Epithelial cell of proximal tubule (primary cell): ENCODE data around the gene CNOT1. TPM values are rescaled to one million over a fixed set of nuclear protein-coding genes. Genes with fewer than 3 reads are reported as not detected.

Source experiments
- DNase-seq: peaks from one replicate; pipeline ENCODE4 v3.0.0-alpha.2; 2011; ENCODE audit warnings: low read depth
- H3K4me3 ChIP-seq: 2 replicates; pipeline ENCODE4 v1.5.1; 2011; ENCODE audit warnings: low read depth, mild to moderate bottlenecking, low read length
- total RNA-seq: library from RNA; depleted of rRNA; stranded (reverse); fragments of >200 nt; gene quantifications from 2 replicates; pipeline ENCODE4 v1.2.3, GENCODE V29; 2015
- TF ChIP-seq, protein P1 (sequence below): conservative IDR thresholded peaks from 2 replicates; pipeline ENCODE4 v1.5.1; 2012; ENCODE audit warnings: low read depth, mild to moderate bottlenecking, low read length

The CNOT1 gene
- total RNA-seq, 1 donor from 2014 or later, result 70.6 TPM

DNA sequence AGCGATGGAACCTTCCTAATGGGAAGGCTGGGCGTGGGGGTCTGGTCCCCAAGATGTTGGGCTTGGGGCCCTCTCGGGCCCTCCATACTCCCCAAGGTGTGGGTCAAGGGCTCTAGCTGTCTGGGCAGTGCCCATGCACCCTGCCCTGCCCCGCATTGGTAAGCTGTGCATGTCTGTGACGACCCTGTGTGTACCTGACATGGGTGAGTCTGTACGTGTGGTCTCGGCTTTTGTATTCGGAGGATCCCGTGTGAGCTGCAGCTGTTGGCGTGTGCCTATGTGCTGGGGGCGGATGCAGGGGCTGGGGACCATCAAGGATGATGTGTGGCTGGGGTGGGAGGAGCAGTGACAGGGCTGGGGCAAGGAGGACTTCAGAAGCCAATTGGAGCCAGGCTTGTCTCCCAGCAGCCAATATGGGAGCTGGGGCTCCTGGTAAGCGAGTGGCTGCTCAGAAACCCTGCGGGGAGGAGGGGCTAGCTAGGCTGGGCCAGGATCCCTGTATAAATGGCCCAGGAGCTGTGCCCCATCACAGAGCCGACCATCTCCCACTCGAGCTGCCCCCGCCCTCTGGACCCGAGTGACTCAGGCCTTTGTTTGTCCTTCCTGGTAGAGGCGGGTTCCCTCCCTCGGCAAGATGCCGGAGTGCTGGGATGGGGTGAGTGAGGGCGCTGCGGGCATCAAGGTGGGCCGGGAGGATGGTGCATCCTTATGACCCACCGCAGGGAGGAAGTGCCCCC lies 129.8 kb downstream of the CNOT1 start, which contains the start of gene NDRG4:
Gene NDRG4 (plus strand): TSS at position 529 of the 737 bp plus-strand sequence. CDS start 106 bp downstream, at position 635.
- DNase-seq, result no peak
- H3K4me3 ChIP-seq, result peak within 1 kb of the TSS; percentile 40
- TF ChIP-seq, protein P1, sequence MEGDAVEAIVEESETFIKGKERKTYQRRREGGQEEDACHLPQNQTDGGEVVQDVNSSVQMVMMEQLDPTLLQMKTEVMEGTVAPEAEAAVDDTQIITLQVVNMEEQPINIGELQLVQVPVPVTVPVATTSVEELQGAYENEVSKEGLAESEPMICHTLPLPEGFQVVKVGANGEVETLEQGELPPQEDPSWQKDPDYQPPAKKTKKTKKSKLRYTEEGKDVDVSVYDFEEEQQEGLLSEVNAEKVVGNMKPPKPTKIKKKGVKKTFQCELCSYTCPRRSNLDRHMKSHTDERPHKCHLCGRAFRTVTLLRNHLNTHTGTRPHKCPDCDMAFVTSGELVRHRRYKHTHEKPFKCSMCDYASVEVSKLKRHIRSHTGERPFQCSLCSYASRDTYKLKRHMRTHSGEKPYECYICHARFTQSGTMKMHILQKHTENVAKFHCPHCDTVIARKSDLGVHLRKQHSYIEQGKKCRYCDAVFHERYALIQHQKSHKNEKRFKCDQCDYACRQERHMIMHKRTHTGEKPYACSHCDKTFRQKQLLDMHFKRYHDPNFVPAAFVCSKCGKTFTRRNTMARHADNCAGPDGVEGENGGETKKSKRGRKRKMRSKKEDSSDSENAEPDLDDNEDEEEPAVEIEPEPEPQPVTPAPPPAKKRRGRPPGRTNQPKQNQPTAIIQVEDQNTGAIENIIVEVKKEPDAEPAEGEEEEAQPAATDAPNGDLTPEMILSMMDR, result no peak

DNA sequence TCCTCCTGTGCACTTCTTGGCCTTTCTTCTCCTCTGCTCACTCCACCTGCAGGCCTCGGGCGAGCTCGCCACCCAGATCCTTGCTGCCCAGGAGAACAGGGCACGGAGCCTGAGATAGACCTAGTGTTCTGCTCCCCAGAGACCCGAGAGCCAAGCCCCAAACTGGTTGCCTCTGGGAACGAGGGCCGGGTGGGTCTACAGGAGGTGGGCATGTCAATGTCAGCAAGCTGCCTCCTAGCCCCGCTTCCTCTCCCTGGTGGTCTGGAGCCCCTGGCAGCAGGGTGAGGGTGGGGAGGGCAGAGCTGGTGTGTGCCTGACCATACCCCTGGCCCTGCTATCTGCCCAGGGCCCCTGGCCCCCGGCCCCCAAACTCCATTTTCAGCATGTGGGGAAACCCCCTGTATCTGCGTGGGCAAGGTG lies 130.5 kb downstream of the CNOT1 start:
- H3K4me3 ChIP-seq, result no peak overlapping the region
- DNase-seq, result no peak
- TF ChIP-seq, protein P1, result no peak

DNA sequence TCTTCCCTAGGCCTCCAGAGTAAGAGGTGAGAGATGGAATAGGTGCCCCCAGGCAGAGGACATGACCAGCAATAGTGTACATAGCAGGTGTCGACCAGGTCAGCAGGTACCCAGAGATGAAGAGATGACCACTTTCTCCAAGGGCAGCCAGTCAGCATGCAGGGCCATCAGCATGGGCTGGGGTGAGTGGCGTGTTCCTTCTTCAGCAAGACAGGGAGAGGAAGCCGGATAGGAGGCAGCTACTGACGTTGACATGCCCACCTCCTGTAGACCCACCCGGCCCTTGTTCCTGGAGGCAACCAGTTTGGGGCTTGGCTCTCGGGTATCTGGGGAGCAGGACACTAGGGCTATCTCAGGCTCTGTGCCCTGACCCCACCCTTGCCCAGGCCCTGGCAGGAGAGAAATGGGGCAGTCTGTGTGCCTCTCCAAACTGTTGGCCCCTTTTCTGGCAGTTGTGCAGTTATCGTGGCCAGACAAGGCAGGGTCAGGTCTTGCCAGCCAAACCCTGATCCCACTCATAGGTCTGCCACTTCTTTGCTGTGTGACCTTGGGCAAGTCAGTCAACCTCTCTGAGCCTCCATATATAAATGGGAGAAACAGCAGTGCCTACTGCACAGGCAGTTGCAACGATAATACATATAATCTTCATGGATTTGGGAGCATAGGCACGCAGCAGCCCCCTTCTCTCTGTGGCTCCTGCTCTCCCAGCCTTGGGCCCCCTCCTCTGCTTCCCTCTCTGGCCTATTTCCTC lies 131.1 kb downstream of the CNOT1 start:
- TF ChIP-seq, protein P1, result no peak
- no peak overlapping the region for H3K4me3 ChIP-seq
- DNase-seq, result no peak

DNA sequence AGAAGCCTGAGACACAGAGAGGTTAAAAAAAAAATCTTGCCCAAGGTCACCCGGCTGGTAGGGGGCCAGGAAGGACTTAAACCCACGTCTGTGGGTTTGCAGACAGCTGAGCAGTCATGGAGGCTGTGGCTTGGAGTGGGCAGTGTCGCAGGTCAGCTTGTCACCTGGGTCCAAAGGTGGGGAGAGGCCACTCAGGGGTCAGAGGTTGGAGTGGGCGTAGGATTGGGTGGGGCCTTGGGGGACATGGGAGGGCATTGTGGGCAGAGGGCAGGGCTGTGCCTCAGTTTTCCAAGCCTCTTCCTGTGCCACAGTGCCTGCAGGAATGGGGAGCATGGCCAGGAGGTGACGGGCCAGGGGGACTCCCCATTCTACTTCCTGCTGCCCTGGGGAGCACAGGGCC lies 131.7 kb downstream of the CNOT1 start:
- TF ChIP-seq, protein P1, result no peak
- H3K4me3 ChIP-seq, result no peak overlapping the region
- no peak for DNase-seq

DNA sequence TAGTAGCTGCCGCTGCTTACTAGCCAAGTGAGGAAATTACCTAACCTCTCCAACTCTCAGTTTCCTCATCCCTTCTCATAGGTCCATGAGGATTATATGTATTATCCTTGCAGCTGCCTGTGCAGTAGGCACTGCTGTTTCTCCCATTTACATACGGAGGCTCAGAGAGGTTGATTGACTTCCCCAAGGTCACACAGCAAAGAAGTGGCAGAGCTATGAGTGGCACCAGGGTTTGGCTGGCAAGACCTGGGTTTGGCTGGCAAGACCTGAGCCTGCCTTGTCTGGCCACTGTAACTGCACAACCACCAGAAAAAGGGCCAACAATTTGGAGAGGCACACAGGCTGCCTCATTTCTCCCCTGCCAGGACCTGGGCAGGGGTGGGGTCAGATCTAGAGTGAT lies 132.2 kb downstream of the CNOT1 start:
- TF ChIP-seq, protein P1, result no peak
- no peak for DNase-seq
- no peak overlapping the region for H3K4me3 ChIP-seq

DNA sequence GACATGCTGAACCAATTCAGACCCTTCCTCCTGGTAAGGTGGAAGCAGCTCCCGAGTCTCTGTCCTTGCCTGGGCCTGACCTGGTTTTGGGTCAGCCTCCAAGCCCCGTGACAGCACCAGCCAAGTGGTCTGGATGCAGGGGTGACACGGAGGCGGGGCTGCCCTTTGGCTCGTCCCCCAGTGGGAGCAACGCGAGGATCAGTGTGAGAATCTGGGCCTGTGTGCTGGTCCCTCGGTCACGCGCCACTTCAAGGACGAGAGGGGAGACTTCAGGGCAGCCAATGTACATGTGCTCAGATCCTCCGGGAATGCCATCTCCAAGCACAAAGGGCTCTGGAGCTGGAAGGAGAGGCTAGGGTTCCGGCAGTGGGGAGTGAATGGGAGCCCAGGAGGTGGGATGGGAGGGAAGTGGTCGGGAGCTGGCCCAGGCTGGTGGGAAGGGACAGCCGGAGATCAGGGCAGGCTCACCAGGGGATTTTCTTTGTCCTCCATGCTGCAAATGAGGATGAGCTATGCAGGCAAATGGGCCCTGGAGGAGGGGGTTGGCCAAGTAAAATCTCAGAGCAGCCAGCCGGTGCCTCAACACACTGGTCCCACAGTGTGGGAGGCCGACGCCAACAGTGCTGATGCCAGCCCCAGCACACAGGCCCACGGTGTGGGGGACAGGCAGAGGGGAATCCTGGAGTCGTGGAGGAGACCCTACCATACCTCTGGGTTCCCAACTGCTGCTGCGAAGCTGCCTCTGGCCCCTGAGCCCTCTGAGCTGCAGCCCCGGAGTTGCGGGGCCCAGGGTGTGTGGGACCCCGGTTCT lies 133.9 kb downstream of the CNOT1 start:
- TF ChIP-seq, protein P1, result no peak
- DNase-seq, result no peak
- H3K4me3 ChIP-seq, result no peak overlapping the region
